ENCODE results near the gene PCDH9.

Gene PCDH9

GRCh38 chr13:67042556-67042955 is 187.6 kb downstream of the PCDH9 start:
- in situ Hi-C loops (cut with MboI; ENCODE audit: low sequenced_read_pairs, unreplicated experiment): no loop called here
- no peak for DNase-seq (ENCODE audit: low spot score)
- TF ChIP-seq, protein P1, sequence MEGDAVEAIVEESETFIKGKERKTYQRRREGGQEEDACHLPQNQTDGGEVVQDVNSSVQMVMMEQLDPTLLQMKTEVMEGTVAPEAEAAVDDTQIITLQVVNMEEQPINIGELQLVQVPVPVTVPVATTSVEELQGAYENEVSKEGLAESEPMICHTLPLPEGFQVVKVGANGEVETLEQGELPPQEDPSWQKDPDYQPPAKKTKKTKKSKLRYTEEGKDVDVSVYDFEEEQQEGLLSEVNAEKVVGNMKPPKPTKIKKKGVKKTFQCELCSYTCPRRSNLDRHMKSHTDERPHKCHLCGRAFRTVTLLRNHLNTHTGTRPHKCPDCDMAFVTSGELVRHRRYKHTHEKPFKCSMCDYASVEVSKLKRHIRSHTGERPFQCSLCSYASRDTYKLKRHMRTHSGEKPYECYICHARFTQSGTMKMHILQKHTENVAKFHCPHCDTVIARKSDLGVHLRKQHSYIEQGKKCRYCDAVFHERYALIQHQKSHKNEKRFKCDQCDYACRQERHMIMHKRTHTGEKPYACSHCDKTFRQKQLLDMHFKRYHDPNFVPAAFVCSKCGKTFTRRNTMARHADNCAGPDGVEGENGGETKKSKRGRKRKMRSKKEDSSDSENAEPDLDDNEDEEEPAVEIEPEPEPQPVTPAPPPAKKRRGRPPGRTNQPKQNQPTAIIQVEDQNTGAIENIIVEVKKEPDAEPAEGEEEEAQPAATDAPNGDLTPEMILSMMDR (IDR thresholded peaks at IDR 0.05; ENCODE audit: borderline replicate concordance, control extremely low read depth, extremely low read depth, insufficient read depth, missing control alignments): no peak

DNA sequence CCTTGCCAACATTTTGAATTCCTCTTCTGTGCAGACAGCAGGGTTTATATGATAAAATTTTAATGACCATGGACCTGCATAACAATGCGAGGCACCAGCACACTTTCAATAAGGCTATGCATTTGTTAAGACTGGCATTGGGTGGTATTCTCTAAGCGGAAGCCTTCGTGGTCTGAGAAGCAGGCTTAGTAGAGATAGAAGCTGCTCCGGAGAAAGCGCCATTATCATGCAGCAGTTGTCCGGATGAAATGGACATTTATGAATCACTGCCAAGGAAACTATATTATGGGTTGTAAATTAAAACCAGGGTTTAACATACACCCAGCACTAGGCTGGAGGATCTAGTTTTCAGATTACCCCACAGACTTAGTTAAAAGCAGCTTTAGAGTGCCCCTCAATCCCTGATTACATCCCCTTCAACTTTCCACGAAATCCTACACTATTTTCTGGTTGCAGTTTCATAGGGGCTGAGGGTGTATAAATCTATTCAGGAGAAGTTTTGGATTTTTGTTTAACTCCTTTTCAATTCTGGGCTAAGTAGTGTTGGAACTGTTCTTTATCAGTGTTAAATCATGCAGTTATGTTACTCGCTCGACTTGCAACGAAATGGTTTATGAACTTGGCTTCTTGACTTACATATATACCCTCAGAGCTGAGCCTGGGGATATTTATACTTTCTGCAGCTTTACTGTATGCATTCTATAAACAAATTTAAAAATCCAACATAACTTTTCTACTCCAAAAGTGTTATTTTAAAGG is 193.3 kb downstream of the PCDH9 start:
- in situ Hi-C loops (cut with MboI; ENCODE audit: low sequenced_read_pairs, unreplicated experiment): no loop called here
- DNase-seq (ENCODE audit: low spot score): no peak
- TF ChIP-seq, protein P1 (IDR thresholded peaks at IDR 0.05; ENCODE audit: borderline replicate concordance, control extremely low read depth, extremely low read depth, insufficient read depth, missing control alignments): no peak

DNA sequence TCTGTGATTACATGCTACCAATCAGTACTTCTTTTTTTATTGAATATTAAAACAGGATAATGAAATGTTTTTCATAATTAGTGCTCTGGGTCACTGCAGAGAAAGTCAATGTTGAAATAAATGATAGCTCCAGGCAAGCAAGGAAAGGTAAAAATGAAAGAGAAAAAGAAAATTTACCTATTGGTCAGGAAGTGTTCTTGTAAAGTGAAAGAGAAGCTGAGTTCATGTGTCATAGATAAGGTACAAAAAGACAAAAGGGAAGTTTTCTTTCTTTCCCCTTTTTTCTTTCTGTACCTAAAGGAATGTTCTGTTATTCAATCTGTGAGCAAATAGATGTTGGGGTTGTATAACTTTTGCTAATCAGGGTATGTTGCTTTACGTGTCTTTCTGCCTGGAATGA is 197.0 kb downstream of the PCDH9 start:
- TF ChIP-seq, protein P1 (IDR thresholded peaks at IDR 0.05; ENCODE audit: borderline replicate concordance, control extremely low read depth, extremely low read depth, insufficient read depth, missing control alignments): no peak
- in situ Hi-C loops (cut with MboI; ENCODE audit: low sequenced_read_pairs, unreplicated experiment): no loop called here
- no peak for DNase-seq (ENCODE audit: low spot score)

GRCh38 chr13:67023130-67023876 is 206.8 kb downstream of the PCDH9 start:
- in situ Hi-C loops (cut with MboI; ENCODE audit: low sequenced_read_pairs, unreplicated experiment): no loop called here
- DNase-seq (ENCODE audit: low spot score): no peak

GRCh38 chr13:67018775-67019174 is 211.4 kb downstream of the PCDH9 start:
- in situ Hi-C loops (cut with MboI; ENCODE audit: low sequenced_read_pairs, unreplicated experiment): no loop called here
- no peak for DNase-seq (ENCODE audit: low spot score)
- TF ChIP-seq, protein P1 (IDR thresholded peaks at IDR 0.05; ENCODE audit: borderline replicate concordance, control extremely low read depth, extremely low read depth, insufficient read depth, missing control alignments): no peak

More at GRCh38 chr13:67023130-67023876, 206.8 kb downstream of the PCDH9 start:
- TF ChIP-seq, protein P1 (IDR thresholded peaks at IDR 0.05; ENCODE audit: borderline replicate concordance, control extremely low read depth, extremely low read depth, insufficient read depth, missing control alignments): no peak

DNA sequence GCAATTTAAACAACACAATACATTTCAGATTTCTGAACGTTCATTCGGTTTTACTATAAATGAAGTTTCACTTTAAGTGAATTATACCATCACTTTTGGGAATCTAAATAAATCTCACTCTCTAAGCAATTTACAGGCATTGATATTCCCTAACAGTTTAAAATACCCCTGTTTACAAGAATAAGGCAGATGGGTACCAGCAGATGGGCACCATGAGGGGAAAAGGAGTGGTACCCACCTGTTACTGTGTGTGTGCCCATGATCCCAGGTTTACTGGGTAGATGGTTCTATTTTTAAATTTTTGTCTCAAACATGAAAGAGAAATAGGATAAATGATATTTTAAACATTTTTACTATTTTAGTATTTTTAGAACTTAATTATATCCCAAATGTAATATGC is 212.9 kb downstream of the PCDH9 start:
- in situ Hi-C loops (cut with MboI; ENCODE audit: low sequenced_read_pairs, unreplicated experiment): no loop called here
- TF ChIP-seq, protein P1 (IDR thresholded peaks at IDR 0.05; ENCODE audit: borderline replicate concordance, control extremely low read depth, extremely low read depth, insufficient read depth, missing control alignments): no peak

More for the DNA sequence above, 212.9 kb downstream of the PCDH9 start:
- DNase-seq (ENCODE audit: low spot score): no peak

All from GM13976 (cell line).